GM15510 (cell line): ENCODE data around the gene FKBP1A.

Source experiments
- POLR2A ChIP-seq: IDR thresholded peaks from 3 replicates; pipeline ENCODE4 v1.6.1; 2011; ENCODE audit warnings: borderline replicate concordance; ENCODE audit not compliant: insufficient read length; ENCODE audit errors: extremely low read depth

FKBP1A gene

GRCh38 chr20:1377984-1378734 lies 14.7 kb downstream of the FKBP1A start:
- TF ChIP-seq POLR2A, result no peak

- no peak for TF ChIP-seq POLR2A
These were observed 15.4 kb downstream of the FKBP1A start for GRCh38 chr20:1377341-1377871.

- no peak for TF ChIP-seq POLR2A
These were observed 16.2 kb downstream of the FKBP1A start for GRCh38 chr20:1376408-1377270.

DNA sequence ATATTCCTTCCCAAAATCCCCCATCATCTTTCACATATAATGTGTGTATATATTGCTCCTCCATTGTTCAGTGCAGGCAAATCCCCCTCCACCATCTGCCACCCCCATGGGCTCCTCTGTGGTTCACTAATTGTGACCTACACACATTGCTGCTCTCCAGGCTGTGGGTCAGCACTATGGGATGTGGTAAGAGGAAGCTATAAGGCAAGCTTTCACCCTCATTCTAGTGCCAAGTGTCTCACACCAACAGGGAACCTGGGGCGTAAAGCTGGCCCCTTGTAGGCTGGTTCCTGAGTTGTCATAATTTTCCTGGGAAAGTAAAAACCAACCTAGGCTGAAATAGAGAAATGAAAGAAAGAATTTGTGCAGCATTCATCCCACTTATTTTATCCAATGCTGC lies 16.8 kb downstream of the FKBP1A start:
- TF ChIP-seq POLR2A, result no peak

- TF ChIP-seq POLR2A, result no peak
These were observed 17.3 kb downstream of the FKBP1A start for GRCh38 chr20:1375515-1375914.

DNA sequence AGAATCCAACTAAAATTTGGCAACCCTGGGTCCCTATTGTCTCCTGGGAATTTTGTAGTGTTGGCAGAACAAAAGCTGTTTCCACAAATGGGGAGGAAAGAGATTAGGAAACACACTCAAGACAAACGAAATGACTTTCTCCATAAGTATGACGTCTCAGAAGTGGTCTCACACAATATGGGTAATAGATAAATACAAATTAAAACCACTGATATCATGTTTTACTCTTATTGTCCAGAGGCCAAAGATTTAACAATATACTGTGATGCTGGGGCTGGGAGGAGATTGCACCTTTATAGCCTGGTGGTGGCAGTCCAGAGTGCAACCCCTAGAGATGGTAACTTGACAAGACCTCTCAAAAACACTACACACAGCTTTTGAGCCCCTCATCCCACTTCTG lies 18.6 kb downstream of the FKBP1A start:
- no peak for TF ChIP-seq POLR2A

DNA sequence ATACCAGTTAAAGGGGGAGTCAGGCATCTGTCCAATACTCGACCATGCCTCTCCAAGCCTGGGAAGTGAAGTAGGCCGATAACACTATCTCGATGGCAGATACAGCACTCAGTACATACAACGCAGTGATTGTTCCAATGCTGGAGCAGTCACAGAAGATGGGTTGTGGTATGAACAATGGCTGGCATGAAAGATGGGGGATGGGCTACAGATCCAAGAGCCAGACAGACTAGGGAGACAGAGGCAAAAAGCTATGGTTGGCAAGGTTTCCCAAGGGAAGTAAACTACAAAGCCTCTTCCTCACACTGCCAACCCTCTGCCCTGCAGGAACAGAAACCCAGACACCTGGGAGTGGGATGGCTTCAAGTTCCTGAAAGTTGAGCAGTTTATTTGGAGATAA lies 19.2 kb downstream of the FKBP1A start:
- TF ChIP-seq POLR2A, result no peak

- TF ChIP-seq POLR2A, result no peak
These were observed 19.8 kb downstream of the FKBP1A start for GRCh38 chr20:1373036-1373435.

DNA sequence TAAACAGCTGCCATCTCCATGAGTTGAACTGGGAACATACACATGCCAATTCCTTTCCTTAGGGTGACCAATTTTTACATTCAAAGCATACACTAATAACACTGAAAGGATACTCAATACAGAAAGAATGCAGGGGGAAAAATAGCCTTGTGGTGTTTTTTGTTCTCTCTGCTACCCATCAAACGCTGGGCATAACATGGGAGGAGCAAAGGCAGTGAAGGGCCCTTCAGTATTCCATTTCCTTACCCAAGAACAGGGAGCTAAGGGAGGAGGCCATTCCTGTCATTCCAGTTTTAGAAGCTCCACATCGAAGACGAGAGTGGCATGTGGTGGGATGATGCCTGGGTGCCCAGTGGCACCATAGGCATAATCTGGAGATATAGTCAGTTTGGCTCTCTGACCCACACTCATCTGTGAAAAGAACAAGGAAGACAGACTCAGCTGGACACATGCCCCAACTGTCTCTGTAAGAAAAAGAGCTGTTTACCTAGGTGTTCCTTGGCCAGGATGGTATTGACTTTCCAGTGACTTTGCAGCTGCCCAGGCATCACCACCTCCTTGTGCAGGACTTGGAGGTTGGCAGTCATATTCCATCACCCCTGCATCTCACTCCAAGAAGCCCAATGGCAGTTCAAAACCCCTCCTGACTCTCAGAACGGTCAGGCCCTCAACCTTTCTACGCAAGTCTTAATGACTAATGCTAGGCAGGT lies 20.9 kb downstream of the FKBP1A start:
- no peak for TF ChIP-seq POLR2A

DNA sequence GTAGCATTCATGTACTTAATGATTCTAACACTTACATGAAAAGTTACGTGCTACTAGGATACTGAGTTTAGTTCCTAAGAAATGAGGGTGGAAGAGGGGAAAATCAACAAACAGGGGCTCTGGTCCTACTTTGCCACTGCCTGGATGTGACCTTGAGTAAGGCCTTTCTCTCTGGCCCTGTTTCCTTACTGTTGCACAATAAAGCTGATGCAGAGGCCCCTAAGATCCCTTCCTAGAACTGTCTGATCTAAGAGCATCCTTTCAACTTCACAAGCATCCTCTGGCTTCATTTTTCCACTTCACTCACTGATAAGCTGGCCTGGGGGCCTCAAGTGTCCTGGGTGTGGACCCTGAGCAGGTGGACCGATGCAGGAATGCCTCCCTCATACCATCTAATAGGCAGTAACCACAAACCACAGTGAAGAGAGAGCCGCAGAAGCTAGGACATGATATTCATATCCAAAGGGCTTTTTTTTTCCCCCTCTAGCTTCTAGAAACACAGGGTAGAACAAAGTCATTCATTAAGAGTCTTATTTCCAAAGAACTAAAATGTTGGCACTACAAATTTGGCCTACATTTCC lies 21.6 kb downstream of the FKBP1A start:
- no peak for TF ChIP-seq POLR2A

DNA sequence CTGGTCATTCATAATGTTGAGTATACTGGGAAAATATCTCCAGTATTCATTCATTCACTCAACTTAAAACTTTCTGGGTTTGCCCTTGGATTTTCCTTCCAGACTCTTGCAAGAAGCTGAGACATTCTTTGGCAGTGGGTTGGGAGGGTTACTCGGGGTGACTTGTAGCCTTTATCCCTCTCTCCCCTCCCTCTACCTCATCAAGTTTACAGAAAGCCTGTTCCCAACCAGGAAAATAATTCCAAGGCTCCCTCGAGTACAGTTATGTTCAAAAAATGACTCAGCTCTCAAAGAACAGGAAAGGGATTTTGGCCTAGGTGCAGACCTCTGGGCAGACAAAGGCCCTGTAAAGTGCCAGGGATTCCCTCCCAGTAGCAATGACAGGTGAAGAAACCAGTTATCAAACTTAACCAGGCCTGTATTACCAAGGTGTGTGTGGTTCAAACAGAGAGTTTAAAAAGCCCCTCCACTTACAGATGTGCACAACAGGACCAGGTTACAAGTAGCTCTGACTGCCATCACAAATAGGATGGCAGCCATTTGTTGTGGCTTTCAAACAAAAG lies 22.2 kb downstream of the FKBP1A start:
- no peak for TF ChIP-seq POLR2A

- TF ChIP-seq POLR2A, result no peak
These were observed 22.9 kb downstream of the FKBP1A start for GRCh38 chr20:1369970-1370369.

- TF ChIP-seq POLR2A, result no peak
These were observed 24.2 kb downstream of the FKBP1A start for GRCh38 chr20:1368448-1369199.

DNA sequence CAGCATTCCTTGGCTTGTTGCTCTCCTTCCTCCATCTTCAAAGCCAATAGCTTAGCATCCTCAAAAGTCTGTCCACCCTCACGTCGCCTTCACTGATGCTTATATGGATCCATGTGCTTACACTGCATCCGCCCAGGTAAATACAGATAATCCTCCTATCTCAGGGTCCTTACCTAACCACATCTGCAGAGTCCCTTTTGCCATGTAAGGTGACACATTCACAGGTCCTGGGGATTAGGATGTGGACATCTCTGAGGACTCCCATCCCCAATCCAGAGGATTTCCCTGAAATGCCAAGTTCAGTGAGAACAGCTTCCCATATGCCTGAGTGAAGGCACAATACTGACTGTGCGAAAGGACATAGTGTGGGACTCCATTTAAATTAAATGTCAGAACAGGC lies 25.4 kb downstream of the FKBP1A start:
- no peak for TF ChIP-seq POLR2A
